Activated B cell treated with CpG ODN at 0.5 μM for 24 hours (primary cell): Measurements from ENCODE around the gene E2F4. TPM values are rescaled to one million over a fixed set of nuclear protein-coding genes. Genes with fewer than 3 reads are reported as not detected.

ENCODE experiments used
- ATAC-seq: fragments of 200-7000 bp; cut with Tn5 transposase; one replicate; pipeline ENCODE4 v1.10.0; 2021; ENCODE audit warnings: low read depth, mild to moderate bottlenecking, moderate library complexity
- CTCF ChIA-PET: fragments of 350-600 bp; sonication (Branson Sonifier 250); formaldehyde crosslinking; loops from one replicate; lab custom pipeline; 2021; ENCODE audit warnings: antibody characterized with exemption; lab: Charles Lee
- POLR2A ChIA-PET: fragments of 350-600 bp; sonication (Branson Sonifier 250); formaldehyde crosslinking; loops from one replicate; lab custom pipeline; 2021; ENCODE audit warnings: antibody characterized with exemption; lab: Charles Lee
- DNase-seq: peaks from one replicate; pipeline ENCODE4 v3.0.0; 2022
- H3K27ac Mint-ChIP-seq: one replicate; pipeline ENCODE4 v1.8.0; 2020; ENCODE audit warnings: mixed read lengths
- H3K27me3 Mint-ChIP-seq: one replicate; pipeline ENCODE4 v1.8.0; 2021; ENCODE audit warnings: mixed read lengths
- H3K36me3 Mint-ChIP-seq: one replicate; pipeline ENCODE4 v1.8.0; 2021; ENCODE audit warnings: low read depth, mixed read lengths
- H3K4me1 Mint-ChIP-seq: one replicate; pipeline ENCODE4 v1.8.0; 2021; ENCODE audit warnings: mixed read lengths
- H3K4me3 Mint-ChIP-seq: one replicate; pipeline ENCODE4 v1.8.0; 2020; ENCODE audit warnings: mild to moderate bottlenecking, mixed read lengths
- H3K9me3 Mint-ChIP-seq: one replicate; pipeline ENCODE4 v1.8.0; 2020; ENCODE audit warnings: mixed read lengths
- CTCF ChIP-seq: fragments of 200-600 bp; IDR thresholded peaks from one replicate; pipeline ENCODE4 v1.8.0; 2022; ENCODE audit warnings: antibody characterized with exemption, mild to moderate bottlenecking
- intact Hi-C: fragments of 100-400 bp; cut with micrococcal nuclease; formaldehyde crosslinking; loops from one replicate; pipeline ENCODE4 v1.15.1; 2024
- total RNA-seq: library from RNA; stranded (reverse); gene quantifications from 2 replicates; pipeline ENCODE4 v1.2.3, GENCODE V29; 2022

E2F4 gene
- total RNA-seq, 1 donor from 2014 or later: 128 TPM

- ChIA-PET POLR2A (interaction anchor here (0.7 to 4.3 kb wide), 3 partner anchors 8 to 9 kb away, joined by 3 to 25 read pairs (median 5); partner anchors contain the start of gene TMEM208), CTCF (no interaction called here)
- Mint-ChIP-seq H3K4me1 (no peaks in the 10 kb centered on the region), H3K36me3 (peaks cover 50% of the 10 kb centered on the region), H3K27ac (no peak overlapping the region), H3K27me3 (no peaks in the 10 kb centered on the region), H3K9me3 (no peaks in the 10 kb centered on the region), H3K4me3 (no peak overlapping the region)
- intact Hi-C loops: no loop called here
- DNase-seq (no peak), ATAC-seq (no peak)
- TF ChIP-seq CTCF: no peak
Measured at GRCh38 chr16:67235816-67236562, 44.0 kb downstream of the E2F4 start.

DNA sequence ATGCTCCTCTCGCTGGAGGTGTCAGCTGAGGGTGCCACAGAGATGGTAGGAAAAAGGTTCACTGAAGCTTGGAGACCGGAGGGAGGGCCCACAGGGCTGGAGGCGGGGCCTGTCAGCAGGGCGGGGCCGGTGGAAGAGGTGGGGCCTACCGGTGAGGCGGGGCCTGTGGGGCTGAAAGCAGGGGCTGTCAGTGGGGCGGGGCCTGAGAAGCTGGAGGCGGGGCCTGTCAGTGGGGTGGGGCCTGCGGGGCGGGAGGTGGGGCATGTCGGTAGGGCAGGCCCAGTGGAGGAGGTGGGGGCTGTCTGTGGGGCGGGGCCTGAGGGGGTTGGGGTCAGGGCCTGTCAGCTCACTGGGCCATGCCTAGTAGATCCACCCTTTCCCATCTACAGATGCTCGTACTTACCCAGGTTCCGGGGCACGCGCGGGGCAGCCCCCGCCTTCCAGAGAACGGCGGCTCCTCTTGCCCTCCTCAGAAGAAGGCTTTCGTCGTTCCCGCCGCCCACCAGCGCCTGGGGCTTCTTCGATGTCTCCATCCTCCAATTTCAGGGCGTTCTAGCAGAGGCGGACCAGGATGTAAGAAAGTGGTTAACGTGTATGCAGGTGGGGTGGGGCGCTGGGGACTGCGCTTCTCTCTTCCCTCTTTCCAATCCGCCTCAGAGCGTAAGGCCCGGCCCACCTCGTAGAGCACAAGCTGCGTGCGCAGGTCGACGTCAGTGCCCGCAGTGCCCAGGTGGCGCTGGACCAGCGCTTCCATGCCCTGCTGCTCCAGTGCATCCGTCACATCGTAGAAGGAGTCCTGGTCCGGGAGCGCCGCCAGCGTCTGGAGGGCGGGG is 44.8 kb downstream of the E2F4 start:
- no peaks in the 10 kb centered on the region for H3K4me1 Mint-ChIP-seq
- H3K36me3 Mint-ChIP-seq: peaks cover 44% of the 10 kb centered on the region
- no peak for TF ChIP-seq CTCF
- H3K4me3 Mint-ChIP-seq: no peak overlapping the region
- POLR2A ChIA-PET: interaction anchor here (0.6 to 4.3 kb wide), 2 partner anchors 9 to 195 kb away, joined by 8 to 25 read pairs; partner anchors contain the start of gene TMEM208
- no peaks in the 10 kb centered on the region for H3K27me3 Mint-ChIP-seq
- CTCF ChIA-PET: no interaction called here
- intact Hi-C loops: no loop called here
- no peaks in the 10 kb centered on the region for H3K9me3 Mint-ChIP-seq
- peak; percentile 34 for DNase-seq
- no peak overlapping the region for H3K27ac Mint-ChIP-seq
- peak; percentile 85 for ATAC-seq

DNA sequence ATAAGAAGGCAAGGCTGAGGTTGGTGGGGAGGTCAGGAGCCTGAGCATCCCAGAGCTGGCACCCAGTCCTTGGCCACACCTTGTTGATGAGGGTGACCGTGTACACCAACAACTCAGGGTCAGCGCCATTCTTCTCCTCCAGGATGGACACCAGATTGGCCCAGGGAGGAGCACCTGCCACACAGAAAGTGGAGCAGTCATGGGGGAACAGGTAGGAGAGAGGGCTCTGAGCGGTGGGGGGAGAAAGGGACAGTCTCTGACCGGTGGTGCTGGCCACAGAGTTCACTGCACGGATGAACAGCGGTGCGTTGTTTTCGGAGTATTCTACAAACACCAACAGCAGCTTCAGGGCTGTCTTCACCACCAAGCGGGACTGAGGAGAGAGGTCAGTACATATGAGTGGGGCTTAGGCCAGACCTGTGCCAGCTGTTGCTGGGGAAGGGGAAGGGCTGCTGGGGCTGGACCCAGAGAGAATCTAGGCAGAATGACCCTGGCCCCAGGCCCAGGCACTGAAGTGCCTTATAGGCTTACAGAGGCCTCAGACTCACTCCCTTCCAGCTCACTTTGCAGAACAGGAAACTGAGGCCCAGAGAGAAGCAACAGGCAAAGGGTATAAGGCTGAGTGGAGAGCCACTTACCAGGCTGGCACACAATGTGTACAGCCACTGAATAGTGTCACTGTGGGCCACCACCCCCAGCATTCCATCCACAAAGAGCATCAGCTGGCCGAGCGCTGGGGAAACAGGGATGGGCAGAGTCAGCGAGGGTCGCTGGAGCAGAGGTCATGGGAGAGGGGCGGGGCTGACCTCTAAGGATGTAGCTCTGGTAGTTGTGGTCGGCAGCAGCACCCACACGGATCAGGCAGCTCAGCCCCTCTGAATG is 45.7 kb downstream of the E2F4 start:
- no peak overlapping the region for H3K27ac Mint-ChIP-seq
- no peaks in the 10 kb centered on the region for H3K9me3 Mint-ChIP-seq
- H3K4me3 Mint-ChIP-seq: no peak overlapping the region
- no peaks in the 10 kb centered on the region for H3K4me1 Mint-ChIP-seq
- peaks cover 42% of the 10 kb centered on the region for H3K36me3 Mint-ChIP-seq
- no peaks in the 10 kb centered on the region for H3K27me3 Mint-ChIP-seq
- ChIA-PET CTCF (no interaction called here), POLR2A (interaction anchor here (0.6 to 4.3 kb wide), 2 partner anchors 10 to 194 kb away, joined by 8 to 25 read pairs; partner anchors contain the start of gene TMEM208)
- DNase-seq: no peak
- intact Hi-C loops: no loop called here
- ATAC-seq: no peak
- TF ChIP-seq CTCF: no peak

DNA sequence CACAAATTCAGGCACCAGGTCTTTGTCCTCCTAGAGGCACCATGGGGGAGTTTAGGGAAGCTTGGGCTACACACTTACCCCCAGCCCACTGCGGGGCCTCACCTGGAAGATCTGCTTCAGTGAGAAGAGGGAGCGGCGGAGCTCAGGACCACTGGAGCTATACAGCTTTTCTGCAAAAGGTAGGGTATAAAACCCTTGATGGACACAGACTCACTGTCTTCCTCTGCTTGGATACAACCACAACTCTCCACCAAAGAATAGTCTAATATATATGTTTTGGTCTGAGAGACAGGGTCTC is 46.3 kb downstream of the E2F4 start:
- ChIA-PET POLR2A (interaction anchor here (4.3 kb wide), 1 partner anchor 10 kb away, joined by 25 read pairs; the partner anchor contains the start of gene TMEM208), CTCF (no interaction called here)
- H3K27ac Mint-ChIP-seq: no peak overlapping the region

More for the DNA sequence above, 46.3 kb downstream of the E2F4 start:
- no peak for DNase-seq
- intact Hi-C loops: no loop called here
- no peak for ATAC-seq
- Mint-ChIP-seq H3K4me1 (no peaks in the 10 kb centered on the region), H3K27me3 (no peaks in the 10 kb centered on the region), H3K9me3 (no peaks in the 10 kb centered on the region), H3K4me3 (no peak overlapping the region), H3K36me3 (peaks cover 40% of the 10 kb centered on the region)
- no peak for TF ChIP-seq CTCF
